H9 (cell line): ENCODE data around the gene STX17. TPM values are rescaled to one million over a fixed set of nuclear protein-coding genes. Genes with fewer than 3 reads are reported as not detected.
A peak's percentile ranks its signal among the peaks of the same experiment; 100 is the strongest.

Source experiments
- DNase-seq: peaks from one replicate; pipeline ENCODE4 v3.0.0-alpha.2; 2017
- H2AFZ ChIP-seq: one replicate; pipeline ENCODE4 v1.6.1; 2013; ENCODE audit warnings: mild to moderate bottlenecking, low read length, control low read depth, moderate library complexity
- H2AK5ac ChIP-seq: 2 replicates; pipeline ENCODE4 v1.6.1; 2013; ENCODE audit warnings: low read length, control low read depth, mixed read lengths; ENCODE audit not compliant: insufficient read length
- H2BK120ac ChIP-seq: one replicate; pipeline ENCODE4 v1.6.1; 2013; ENCODE audit warnings: low read depth, mild to moderate bottlenecking, low read length, control low read depth, inconsistent platforms; ENCODE audit not compliant: poor library complexity, severe bottlenecking
- H2BK12ac ChIP-seq: 2 replicates; pipeline ENCODE4 v1.6.1; 2013; ENCODE audit warnings: low read length, control low read depth, mixed read lengths, low read depth; ENCODE audit not compliant: insufficient read length
- H2BK15ac ChIP-seq: 2 replicates; pipeline ENCODE4 v1.6.1; 2013; ENCODE audit warnings: low read depth, low read length, control low read depth
- H2BK20ac ChIP-seq: one replicate; pipeline ENCODE4 v1.6.1; 2013; ENCODE audit warnings: low read depth, mild to moderate bottlenecking, low read length, control low read depth, inconsistent platforms; ENCODE audit not compliant: poor library complexity, severe bottlenecking
- H2BK5ac ChIP-seq: 2 replicates; pipeline ENCODE4 v1.6.1; 2013; ENCODE audit warnings: low read length, control low read depth, mixed read lengths; ENCODE audit not compliant: insufficient read length
- H3K14ac ChIP-seq: 2 replicates; pipeline ENCODE4 v1.6.1; 2013; ENCODE audit warnings: low read length, control low read depth; ENCODE audit not compliant: insufficient read depth
- H3K18ac ChIP-seq: 2 replicates; pipeline ENCODE4 v1.6.1; 2013; ENCODE audit warnings: low read depth, mild to moderate bottlenecking, mixed read lengths, low read length, control low read depth; ENCODE audit not compliant: insufficient read length
- H3K23ac ChIP-seq: 2 replicates; pipeline ENCODE4 v1.6.1; 2013; ENCODE audit warnings: low read length, control low read depth, mixed read lengths, low read depth; ENCODE audit not compliant: insufficient read length
- H3K23me2 ChIP-seq: 2 replicates; pipeline ENCODE4 v1.6.1; 2013; ENCODE audit warnings: low read depth, mild to moderate bottlenecking, mixed read lengths, low read length, control low read depth; ENCODE audit not compliant: insufficient read length, poor library complexity, severe bottlenecking
- H3K27ac ChIP-seq: 2 replicates; pipeline ENCODE4 v1.5.1; 2013; ENCODE audit warnings: low read length, control low read depth, mixed read lengths, low read depth; ENCODE audit not compliant: insufficient read length
- H3K27me3 ChIP-seq: 2 replicates; pipeline ENCODE4 v1.6.1; 2013; ENCODE audit warnings: low read length, control low read depth, inconsistent platforms; ENCODE audit not compliant: insufficient read depth
- H3K4ac ChIP-seq: 2 replicates; pipeline ENCODE4 v1.6.1; 2013; ENCODE audit warnings: low read depth, mild to moderate bottlenecking, control low read depth, inconsistent platforms, low read length, moderate library complexity
- H3K4me1 ChIP-seq: 2 replicates; pipeline ENCODE4 v1.6.1; 2013; ENCODE audit warnings: low read length, control low read depth, inconsistent platforms; ENCODE audit not compliant: insufficient read depth
- H3K4me2 ChIP-seq: 2 replicates; pipeline ENCODE4 v1.6.1; 2013; ENCODE audit warnings: low read length, control low read depth, mixed read lengths; ENCODE audit not compliant: insufficient read length, insufficient read depth
- H3K56ac ChIP-seq: 2 replicates; pipeline ENCODE4 v1.6.1; 2013; ENCODE audit warnings: low read depth, mild to moderate bottlenecking, mixed read lengths, low read length, control low read depth; ENCODE audit not compliant: insufficient read length
- H3K79me1 ChIP-seq: 2 replicates; pipeline ENCODE4 v1.6.1; 2013; ENCODE audit warnings: low read depth, mild to moderate bottlenecking, moderate library complexity, low read length, control low read depth, inconsistent platforms; ENCODE audit not compliant: insufficient read depth, poor library complexity, severe bottlenecking
- H3K79me2 ChIP-seq: 2 replicates; pipeline ENCODE4 v1.6.1; 2013; ENCODE audit warnings: low read length, control low read depth, inconsistent platforms; ENCODE audit not compliant: insufficient read depth
- H3K9ac ChIP-seq: 2 replicates; pipeline ENCODE4 v1.6.1; 2013; ENCODE audit warnings: low read length, control low read depth, mixed read lengths; ENCODE audit not compliant: insufficient read length; ENCODE audit errors: extremely low read depth
- H3K9me3 ChIP-seq: one replicate; pipeline ENCODE4 v1.6.1; 2013; ENCODE audit warnings: low read depth, low read length, inconsistent platforms; ENCODE audit not compliant: control insufficient read depth
- H3T11ph ChIP-seq: one replicate; pipeline ENCODE4 v1.6.1; 2013; ENCODE audit warnings: mild to moderate bottlenecking, low read length, control low read depth, inconsistent platforms
- H4K20me1 ChIP-seq: one replicate; pipeline ENCODE4 v1.6.1; 2013; ENCODE audit not compliant: control insufficient read depth, insufficient read length, insufficient read depth
- H4K5ac ChIP-seq: 2 replicates; pipeline ENCODE4 v1.6.1; 2013; ENCODE audit warnings: low read depth, mild to moderate bottlenecking, mixed read lengths, low read length, control low read depth; ENCODE audit not compliant: insufficient read length
- H4K8ac ChIP-seq: replicated peaks from 2 replicates; pipeline ENCODE4 v1.6.1; 2013; ENCODE audit warnings: low read length, control low read depth, mixed read lengths, low read depth; ENCODE audit not compliant: insufficient read length
- H4K91ac ChIP-seq: 2 replicates; pipeline ENCODE4 v1.6.1; 2013; ENCODE audit warnings: low read depth, mild to moderate bottlenecking, moderate library complexity, mixed read lengths, low read length, control low read depth; ENCODE audit not compliant: insufficient read length
- H3K27ac Mint-ChIP-seq, 3 experiments: 2 replicates in 2 of 3; 3 replicates in 1 of 3; pipeline ENCODE4 v1.8.0; 2020 to 2021; ENCODE audit warnings: mixed read lengths in 3 of 3, mild to moderate bottlenecking in 1 of 3, moderate library complexity in 1 of 3
- H3K27me3 Mint-ChIP-seq: 2 replicates; pipeline ENCODE4 v1.8.0; 2021; ENCODE audit warnings: low read depth, mild to moderate bottlenecking, moderate library complexity, mixed read lengths
- H3K36me3 Mint-ChIP-seq, 3 experiments: 2 replicates in 2 of 3; 3 replicates in 1 of 3; pipeline ENCODE4 v1.8.0; 2020 to 2021; ENCODE audit warnings: low read depth in 3 of 3, mixed read lengths in 3 of 3; ENCODE audit not compliant: insufficient read depth in 1 of 3
- H3K4me1 Mint-ChIP-seq, 2 experiments: 2 replicates each; pipeline ENCODE4 v1.8.0; 2020; ENCODE audit warnings: mixed read lengths in 2 of 2
- H3K4me3 Mint-ChIP-seq, 2 experiments: 2 replicates in 1 of 2; 3 replicates in 1 of 2; pipeline ENCODE4 v1.8.0; 2020 to 2021; ENCODE audit warnings: mild to moderate bottlenecking in 2 of 2, mixed read lengths in 2 of 2, moderate library complexity in 1 of 2
- H3K9me3 Mint-ChIP-seq, 2 experiments: 2 replicates in 1 of 2; 3 replicates in 1 of 2; pipeline ENCODE4 v1.8.0; 2020; ENCODE audit warnings: mild to moderate bottlenecking in 2 of 2, mixed read lengths in 2 of 2, moderate library complexity in 1 of 2
- WGBS: extraction: QIAGEN DNeasy Blood & Tissue Kit; methylation state at CpG from one replicate; pipeline ENCODE4 v1.1.7; 2013; ENCODE audit warnings: missing lambda C conversion rate, low lambda C conversion rate, mixed read lengths; ENCODE audit not compliant: insufficient read length; ENCODE audit errors: extremely low coverage; 5-methylcytosine and 5-hydroxymethylcytosine counted together
- total RNA-seq: library from RNA; stranded (reverse); gene quantifications from 2 replicates; pipeline ENCODE4 v1.2.1, GENCODE V29; 2021
- TF ChIP-seq, protein P1 (sequence below): fragments of 200-600 bp; sonication (generic); conservative IDR thresholded peaks from 3 replicates; pipeline ENCODE4 v1.8.0; 2021; ENCODE audit warnings: antibody characterized with exemption, mild to moderate bottlenecking

The STX17 gene
- total RNA-seq, 1 experiment from 2014 or later, result 21.2 TPM

DNA sequence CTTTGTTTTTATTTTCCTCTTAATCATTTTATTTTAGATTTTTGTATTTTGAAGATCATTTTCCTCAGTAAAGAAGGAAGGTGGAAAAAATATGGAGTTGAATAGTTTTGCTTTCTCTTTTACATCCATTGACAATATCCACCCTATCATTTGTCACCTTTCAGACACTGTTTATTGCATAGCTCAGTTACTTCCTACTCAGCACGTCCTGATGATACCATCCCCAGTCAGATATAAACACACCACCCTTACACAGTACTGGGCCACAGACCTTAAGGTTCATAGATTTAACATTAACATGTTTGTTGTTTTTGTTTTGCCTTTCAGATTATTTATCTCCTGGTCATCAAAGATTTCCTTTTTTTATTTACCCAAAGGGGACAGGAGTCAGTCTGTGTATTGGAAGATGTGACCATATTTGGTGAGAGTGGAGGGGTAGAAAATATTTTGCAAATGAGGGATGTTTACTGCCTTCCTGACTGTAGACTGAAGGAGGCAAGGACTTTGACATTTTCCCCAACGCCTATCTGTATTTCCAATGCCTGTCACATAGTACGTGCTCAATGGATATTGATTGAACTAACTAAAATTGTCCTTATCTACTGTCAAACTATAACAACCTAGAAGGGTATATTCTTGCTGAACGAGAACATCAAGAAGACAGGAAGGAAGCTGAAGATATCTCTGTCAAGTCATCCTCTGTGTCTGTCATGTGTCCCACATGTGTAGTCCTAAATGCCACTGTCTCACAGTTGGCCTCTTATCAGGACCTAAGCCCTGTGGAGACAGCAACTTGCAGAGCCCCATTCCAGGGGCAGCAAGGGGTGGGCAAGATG lies 15.6 kb downstream of the STX17 start:
- H3K36me3 Mint-ChIP-seq, result peaks cover 30 to 72% (median 63%) of the 10 kb centered on the region in 3 experiments
- peaks cover 9% of the 10 kb centered on the region; the same call in 1 of the 2 replicates for H3K4me1 ChIP-seq
- H3K79me2 ChIP-seq, result no peaks in the 10 kb centered on the region
- no peak overlapping the region for H4K91ac ChIP-seq
- H3K4me2 ChIP-seq, result no peak overlapping the region
- no peaks in the 10 kb centered on the region for H3K27me3 ChIP-seq
- no peak overlapping the region for H2BK20ac ChIP-seq
- H3K27ac ChIP-seq, result no peak overlapping the region
- no CpG with 5 or more reads among the region's 4 CpGs for WGBS
- H3K14ac ChIP-seq, result no peak overlapping the region
- H3K4ac ChIP-seq, result no peak overlapping the region
- no peak for DNase-seq
- H3K23me2 ChIP-seq, result no peaks in the 10 kb centered on the region
- no peaks in the 10 kb centered on the region for H3K27me3 Mint-ChIP-seq
- no peak overlapping the region for H2AK5ac ChIP-seq
- no peaks in the 10 kb centered on the region for H3K9me3 ChIP-seq
- peaks cover 20 to 22% of the 10 kb centered on the region in 2 experiments; a peak in 4 of 5 replicates for H3K9me3 Mint-ChIP-seq
- no peak overlapping the region for H2BK120ac ChIP-seq
- peak overlapping the region; percentile 35 for H2BK5ac ChIP-seq
- H2AFZ ChIP-seq, result no peak overlapping the region
- H3K79me1 ChIP-seq, result no peaks in the 10 kb centered on the region
- no peak overlapping the region for H2BK12ac ChIP-seq
- H3K27ac Mint-ChIP-seq, result peak overlapping the region in 1 of 3 experiments; percentile 37; a peak in 2 of 7 replicates
- no peak overlapping the region for H4K5ac ChIP-seq
- no peak overlapping the region for H2BK15ac ChIP-seq
- no peak overlapping the region for H3K18ac ChIP-seq
- H4K8ac ChIP-seq, result no peak overlapping the region
- peaks cover 20 to 29% of the 10 kb centered on the region in 2 experiments for H3K4me1 Mint-ChIP-seq
- TF ChIP-seq, protein P1, sequence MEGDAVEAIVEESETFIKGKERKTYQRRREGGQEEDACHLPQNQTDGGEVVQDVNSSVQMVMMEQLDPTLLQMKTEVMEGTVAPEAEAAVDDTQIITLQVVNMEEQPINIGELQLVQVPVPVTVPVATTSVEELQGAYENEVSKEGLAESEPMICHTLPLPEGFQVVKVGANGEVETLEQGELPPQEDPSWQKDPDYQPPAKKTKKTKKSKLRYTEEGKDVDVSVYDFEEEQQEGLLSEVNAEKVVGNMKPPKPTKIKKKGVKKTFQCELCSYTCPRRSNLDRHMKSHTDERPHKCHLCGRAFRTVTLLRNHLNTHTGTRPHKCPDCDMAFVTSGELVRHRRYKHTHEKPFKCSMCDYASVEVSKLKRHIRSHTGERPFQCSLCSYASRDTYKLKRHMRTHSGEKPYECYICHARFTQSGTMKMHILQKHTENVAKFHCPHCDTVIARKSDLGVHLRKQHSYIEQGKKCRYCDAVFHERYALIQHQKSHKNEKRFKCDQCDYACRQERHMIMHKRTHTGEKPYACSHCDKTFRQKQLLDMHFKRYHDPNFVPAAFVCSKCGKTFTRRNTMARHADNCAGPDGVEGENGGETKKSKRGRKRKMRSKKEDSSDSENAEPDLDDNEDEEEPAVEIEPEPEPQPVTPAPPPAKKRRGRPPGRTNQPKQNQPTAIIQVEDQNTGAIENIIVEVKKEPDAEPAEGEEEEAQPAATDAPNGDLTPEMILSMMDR, result no peak
- no peak overlapping the region for H3K9ac ChIP-seq
- H3T11ph ChIP-seq, result no peak overlapping the region
- no peak overlapping the region for H3K23ac ChIP-seq
- no peak overlapping the region for H3K4me3 Mint-ChIP-seq
- no peaks in the 10 kb centered on the region for H4K20me1 ChIP-seq
- no peak overlapping the region for H3K56ac ChIP-seq
